Right renal pelvis (tissue), 4 donors: ENCODE data around the gene CDON. TPM values are rescaled to one million over a fixed set of nuclear protein-coding genes. Genes with fewer than 3 reads are reported as not detected.
"Not testable (repeated sequence)": the region's sequence is repeated elsewhere in the genome, so short reads cannot be mapped to it uniquely, and the experiment has no call there.

Experiments
- DNase-seq, 4 donors: peaks; one replicate each; pipeline ENCODE4 v3.0.0-alpha.2; 2013; ENCODE audit warnings: low read depth in 4 of 4, low spot score in 3 of 4, missing footprints in 1 of 4
- polyA plus RNA-seq, 4 donors: library from polyadenylated mRNA; unstranded; fragments of 120-200 nt; gene quantifications; one replicate each; pipeline ENCODE4 v1.2.1, GENCODE V29; 2013; ENCODE audit not compliant: insufficient read length in 4 of 4

The CDON gene
- polyA plus RNA-seq, 4 donors, result 25.3 to 27.7 (median 26.2) TPM

DNA sequence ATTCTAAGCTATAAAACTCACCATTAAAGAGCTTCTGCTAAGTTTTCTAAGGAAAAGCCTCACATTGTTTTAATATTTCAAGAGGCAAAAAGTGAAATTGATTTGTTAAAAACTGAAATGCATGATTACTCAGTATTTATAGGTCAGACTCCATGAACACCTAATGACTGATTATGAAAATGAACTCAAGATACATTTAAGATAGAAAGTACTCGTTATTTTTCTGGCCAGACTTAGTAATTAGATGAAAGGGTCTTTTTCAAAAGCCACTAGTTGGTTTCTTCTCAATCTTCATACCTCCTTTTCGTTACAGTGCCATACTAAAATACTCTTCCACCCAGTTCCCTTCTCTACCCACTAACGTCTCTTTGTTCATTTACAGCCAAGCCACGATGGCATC, 60.5 kb downstream of the CDON start:
- DNase-seq, result no peak

DNA sequence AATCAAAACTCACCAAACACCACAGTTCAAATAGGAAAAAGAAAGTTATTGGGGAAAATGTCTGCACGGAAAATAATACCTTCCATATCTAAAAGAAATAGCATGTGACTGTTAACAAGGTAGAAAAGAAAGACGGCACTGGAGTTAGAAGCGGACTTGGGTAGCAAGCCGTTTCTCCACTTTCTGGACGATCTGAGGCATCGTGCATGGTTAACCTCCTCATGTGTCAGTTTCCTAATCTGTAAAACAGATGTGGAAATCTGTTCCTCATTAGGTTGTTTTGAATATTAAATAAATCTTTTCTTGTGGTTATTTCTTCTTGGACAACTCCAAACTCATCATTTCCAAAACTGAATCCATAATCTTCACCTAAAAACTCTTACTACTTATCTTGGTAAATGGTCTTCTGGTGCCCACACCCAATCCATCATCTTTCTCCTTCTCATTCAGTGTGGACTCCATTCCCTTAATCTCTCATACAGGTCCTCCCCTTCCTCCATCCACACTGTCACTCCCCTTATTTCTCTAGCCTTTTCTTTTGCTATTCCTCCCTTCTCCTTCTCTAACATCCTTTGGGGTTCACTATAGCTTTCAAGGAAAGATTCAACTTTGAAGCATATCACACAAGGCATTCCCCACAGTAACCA, 63.3 kb downstream of the CDON start:
- DNase-seq, result no peak

DNA sequence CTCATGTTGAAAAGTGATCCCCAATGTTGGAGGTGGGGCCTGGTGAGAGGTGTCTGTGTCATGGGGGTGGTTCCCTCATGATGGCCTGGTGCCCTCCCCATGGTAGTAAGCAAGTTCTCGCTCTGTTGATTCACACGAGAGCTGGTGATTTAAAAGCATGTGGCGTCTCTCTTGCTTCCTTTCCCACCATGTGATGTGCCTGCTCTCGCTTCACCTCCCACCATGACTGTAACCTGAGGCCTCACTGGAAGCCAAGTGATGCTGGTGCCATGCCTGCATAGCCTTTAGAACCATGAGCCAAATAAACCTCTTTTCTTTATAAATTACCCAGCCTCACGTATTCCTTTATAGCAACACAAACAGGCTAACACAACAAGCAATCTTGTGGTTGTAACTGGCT, 64.4 kb downstream of the CDON start:
- DNase-seq, result no peak

DNA sequence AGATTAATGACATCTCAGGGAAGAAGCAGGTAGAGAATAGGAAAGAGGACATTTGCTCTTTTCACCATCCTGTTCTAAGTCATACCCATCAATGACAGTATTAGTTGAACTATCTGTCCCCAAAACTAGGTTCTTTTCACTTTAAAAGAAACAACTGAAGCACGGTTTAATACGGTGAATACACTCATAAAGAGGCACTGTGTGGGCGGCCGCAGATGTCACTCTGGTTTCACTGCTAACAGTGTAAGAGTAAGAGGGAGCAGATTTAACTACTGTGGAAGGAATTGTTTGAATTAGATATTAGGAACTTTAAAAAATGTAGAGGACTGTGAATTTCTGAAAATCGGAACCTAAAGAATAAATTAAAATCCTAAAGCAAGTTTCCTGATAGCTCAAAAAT, 67.4 kb downstream of the CDON start:
- DNase-seq, result no peak

DNA sequence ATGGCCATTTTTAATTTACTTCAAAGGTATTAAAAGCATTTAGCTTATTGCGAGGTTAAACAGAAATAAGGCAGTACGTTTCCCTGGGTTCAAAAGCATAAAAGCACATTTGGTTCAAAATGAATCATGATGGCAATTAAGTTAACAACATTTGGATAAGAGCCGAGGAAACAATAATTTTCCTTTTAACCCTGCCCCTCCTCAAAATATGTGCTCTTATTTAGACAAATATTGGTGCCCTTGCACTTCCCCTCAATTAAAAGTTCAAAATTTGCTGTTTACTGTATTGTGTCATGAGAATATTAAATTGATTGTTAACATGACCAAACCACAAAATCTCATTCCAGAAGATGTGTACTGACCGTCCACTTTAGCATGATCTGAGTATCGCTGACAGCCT, 68.2 kb downstream of the CDON start:
- peak in 2 of 4 donors; percentile 12 to 33 for DNase-seq

DNA sequence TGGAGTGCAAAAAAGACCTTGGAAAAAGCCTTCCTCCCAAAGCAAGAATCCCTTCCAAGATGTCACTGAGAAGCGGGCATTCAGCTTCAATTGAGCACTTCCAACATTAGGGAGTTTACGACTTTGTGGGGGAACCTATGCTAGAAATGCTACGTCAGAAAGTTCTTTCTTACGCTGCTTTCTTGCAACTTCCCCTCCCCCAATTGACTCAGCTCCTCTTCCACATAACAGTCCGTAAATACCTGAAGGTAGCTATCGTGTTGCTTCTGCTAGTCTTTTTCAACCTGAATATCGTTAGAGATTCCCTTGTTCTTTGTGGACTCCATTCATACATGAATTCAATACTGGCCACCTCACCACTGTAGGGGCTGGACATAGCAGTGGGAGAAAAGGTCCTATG, 69.8 kb downstream of the CDON start:
- DNase-seq, result no peak

DNA sequence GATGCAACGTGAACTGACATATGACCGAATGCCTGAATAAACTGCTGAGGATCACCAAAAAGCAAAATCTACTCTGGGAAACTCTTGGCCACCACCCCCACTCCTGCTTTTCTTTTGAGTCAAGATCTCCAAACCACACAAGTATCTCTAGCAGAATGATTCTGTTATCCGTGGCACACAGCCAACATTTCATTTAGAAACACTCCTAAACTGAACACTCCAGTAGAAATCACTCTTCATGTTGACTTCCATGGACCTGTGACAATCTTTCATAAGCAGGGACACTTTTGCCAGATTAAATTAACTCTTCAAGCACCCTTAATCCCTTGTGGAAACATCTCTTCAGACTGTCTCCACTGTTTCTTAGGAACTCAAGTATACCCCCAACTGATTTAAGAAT, 72.4 kb downstream of the CDON start:
- no peak for DNase-seq

DNA sequence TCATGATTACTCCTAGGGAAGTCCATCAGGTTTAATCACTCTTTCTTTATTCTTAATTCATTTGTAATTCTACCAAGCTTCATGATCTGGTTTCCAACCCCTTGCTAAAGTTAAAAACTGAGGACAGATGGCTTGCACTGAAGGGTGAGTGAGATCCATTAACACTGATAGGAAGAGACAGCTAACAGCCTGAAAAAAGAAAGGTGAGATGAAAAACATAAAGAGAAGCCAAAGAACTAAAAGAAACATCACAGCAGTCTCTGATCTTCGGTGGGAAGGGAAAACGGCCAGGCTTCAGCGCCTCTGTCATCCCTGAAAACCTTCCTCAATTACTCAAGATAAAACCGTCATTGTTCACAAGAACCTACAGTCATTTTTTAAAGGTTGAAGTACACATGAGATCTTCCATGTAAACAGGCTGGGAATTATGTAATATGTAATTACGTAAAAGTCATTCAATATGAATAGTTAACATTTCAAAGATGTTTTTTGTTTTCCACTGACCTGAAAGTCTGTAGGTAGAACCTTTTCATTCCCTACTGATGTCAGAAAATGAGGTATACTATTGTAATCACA, 75.5 kb downstream of the CDON start:
- DNase-seq, result no peak

DNA sequence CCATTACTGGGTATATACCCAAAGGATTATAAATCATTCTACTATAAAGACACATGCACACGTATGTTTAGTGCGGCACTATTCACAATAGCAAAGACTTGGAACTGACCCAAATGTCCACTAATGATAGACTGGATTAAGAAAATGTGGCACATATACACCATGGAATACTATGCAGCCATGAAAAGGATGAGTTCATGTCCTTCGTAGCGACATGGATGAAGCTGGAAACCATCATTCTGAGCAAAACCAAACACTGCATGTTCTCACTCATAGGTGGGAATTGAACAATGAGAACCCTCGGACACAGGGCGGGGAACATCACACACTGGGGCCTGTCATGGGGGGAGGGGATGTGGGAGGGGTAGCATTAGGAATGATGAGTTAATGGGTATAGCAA, 76.7 kb downstream of the CDON start:
- DNase-seq, result not testable (repeated sequence)

DNA sequence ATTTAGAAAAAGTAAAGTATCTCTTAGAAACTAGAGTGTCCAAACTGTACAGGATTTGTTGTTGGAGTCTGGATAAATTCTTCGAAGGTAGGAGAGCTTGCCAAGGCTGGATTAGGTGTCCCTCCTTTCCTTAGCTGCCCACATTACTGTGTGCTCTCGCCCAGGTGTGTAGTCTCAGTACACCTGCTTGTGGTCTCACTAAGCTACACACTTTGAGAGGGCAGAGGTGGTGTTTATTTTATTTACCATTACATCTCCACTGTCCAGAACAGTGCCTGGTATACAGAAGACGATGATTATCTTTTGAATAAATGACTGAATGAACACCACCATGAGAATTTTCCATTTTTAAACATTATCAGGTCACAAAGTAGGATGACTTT, 80.3 kb downstream of the CDON start:
- DNase-seq, result no peak

DNA sequence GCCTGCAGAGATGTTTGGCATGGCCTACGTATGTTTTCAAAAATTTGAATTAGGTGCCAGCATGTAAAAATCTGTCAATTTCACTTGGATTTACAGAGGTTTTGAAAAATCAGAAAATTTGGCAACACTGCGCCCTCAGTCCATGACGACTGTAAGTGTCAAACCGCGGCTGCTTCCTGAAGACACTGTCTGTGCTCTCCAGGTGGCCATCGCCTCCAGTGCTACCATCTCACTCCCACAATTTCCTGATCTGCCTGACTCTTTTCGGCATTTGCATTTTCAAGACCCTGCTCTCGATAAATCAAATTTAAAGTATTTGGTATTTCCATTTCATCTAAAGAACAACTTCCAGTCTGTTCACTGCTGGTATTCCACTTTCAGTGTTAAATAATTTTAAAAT, 82.2 kb downstream of the CDON start:
- no peak for DNase-seq

DNA sequence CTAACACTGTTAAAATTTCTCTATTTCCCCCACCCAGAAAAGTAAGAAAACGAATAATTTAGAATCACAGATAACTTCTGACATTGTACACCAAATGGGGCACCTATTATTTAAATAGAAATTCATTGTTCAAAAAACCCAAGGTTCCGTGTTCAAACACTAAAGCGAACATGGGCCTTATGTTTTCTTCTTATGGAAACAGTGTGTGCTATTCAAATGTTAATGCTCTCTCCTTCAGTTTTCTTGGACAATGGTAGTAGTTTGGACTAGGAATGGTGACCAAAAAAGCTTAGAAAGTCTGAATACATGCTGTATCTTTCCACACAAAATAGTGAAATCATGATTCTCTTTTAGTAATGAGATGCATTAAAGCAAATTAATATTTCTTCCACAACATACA, 83.2 kb downstream of the CDON start:
- DNase-seq, result no peak

DNA sequence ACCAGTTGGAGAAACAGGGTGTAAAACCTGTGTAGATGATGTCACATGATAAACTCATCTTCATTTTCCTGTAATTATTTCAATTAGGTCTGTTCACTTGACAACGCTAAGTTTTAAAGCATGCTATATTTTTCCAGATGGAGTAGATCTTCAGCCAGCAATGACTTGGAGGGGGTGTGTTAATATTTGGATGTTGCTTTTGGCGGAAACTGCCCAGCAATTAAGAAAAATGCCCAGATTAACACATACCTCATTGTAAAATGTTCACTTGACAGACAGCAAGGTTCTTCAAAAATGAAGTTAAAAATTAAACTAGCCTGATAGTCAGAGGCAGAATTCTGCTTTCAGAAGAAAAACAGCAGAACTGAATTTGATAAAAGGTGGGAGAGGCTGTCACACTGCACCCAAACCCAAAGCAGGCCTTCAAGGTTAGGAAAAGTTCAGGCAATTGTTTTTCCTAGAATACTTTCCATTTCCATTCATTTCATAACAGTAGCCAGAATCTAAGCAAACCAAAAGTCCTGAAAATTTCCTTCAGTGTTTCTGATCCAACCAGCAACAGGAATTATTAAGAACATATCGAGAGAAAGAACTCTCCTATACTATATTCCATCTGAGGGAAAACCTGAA, 83.8 kb downstream of the CDON start:
- DNase-seq, result no peak

DNA sequence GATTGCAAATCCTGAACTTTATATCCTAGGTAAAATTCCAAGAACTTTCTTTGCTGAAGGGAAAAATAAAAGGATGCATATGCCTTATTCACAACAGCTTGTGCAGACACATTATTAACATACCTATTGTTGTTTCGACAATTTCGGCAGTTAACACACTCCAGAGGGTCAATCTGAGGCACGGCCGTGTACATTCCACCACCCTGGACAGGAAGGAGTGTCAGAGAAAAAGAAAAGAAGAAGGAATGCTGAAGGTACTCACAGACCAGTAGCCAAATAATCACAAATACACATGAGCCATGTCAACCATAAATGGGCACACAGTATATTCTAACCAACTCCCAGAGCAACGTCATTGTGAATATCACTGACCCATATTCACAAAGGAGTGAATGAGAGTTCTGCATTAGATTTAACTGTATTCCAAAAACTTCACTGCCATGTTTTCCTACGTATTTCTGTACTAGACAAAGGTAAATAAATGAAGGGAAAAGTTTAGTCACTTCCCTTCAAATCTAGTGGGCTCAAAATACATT, 84.4 kb downstream of the CDON start:
- DNase-seq, result no peak

DNA sequence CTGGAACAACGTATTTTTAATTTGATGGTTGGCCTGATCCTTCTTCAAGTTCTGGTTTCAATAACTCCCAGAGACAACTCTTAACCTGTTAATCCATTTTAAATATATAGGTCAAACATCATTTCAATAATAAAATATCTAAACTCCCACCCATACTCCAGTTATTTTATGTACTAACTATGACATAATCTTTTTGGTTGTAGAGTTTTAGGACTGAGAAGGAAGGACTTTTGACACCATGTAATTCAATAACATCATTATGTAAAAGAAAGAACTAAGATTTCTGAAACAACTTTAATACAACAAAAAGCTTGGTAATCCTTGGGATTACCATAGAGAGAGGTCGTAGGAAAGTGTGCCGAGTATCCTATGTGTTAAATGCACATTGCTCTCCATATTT, 85.3 kb downstream of the CDON start:
- DNase-seq, result no peak

DNA sequence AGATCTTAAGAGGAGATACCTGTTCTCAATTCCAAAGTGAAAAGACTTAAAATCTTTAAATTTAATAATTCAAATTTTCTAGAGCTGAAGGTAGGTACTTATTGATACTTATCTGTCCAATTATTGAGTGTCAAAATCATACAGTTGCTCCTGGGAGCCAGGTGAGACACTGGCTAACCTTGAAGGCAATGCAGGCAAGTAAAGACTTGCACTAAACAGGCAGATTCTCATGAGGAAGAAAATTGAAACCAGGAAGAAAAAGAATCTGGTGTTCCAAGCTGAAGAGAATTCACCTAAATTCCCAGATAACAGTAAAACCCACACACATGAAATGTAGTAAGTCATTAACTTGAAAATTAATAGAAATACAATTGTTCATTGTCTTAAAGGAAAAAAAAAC, 86.5 kb downstream of the CDON start:
- no peak for DNase-seq

DNA sequence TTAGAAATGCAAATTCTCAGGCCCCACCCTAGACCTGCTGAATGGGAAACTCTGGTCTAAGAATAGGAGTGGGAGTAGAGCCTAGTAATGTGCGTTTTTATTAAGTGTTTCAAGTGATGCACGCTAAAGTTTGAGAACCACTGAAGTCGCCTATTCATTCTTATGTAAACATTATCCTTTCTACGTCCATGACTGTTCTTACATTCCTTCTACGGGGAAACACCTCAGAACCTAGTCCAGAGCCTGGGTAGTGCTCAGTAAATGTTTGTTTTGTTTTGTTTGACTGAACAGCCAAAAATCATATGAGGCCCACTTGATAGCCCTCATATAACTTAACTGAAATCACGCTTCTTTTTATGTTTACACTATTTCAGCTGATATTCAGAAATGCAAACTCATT, 87.0 kb downstream of the CDON start:
- DNase-seq, result no peak

DNA sequence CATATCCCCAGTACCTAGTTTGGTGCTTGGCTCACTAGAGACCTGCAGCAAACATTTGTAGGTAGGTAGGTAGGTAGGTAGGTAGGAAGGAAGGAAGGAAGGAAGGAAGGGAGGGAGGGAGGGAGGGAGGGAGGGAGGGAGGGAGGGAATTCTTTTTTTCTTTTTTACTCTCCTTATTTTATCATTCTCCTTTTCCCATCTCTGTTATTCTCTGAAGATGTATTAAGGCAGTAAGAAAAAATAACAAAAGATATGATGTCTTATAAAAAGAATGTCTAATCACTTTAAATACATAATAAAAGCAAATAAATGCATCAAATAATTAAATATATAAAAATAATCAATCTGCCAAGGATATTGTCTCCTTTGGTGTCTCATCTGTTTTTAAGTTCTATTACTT, 88.4 kb downstream of the CDON start:
- no peak for DNase-seq

DNA sequence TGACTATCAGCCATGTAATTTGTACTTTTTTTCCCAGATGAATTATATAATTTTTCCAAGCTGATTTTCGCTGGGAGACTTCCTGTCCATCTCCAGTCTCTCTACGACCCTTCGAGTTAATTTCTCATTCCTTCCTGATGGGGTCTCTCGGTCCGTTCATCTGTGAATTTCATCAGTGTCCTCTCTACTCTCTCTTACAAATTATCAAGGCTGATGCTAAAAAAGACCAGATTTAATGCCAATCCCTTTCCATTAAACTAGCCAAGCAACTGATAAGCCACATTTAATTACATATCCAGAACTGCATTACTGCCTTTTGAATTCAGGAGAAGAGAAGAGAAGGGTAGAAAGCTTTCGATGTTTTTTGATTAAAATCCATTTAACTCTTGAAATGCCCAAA, 91.0 kb downstream of the CDON start:
- no peak for DNase-seq

DNA sequence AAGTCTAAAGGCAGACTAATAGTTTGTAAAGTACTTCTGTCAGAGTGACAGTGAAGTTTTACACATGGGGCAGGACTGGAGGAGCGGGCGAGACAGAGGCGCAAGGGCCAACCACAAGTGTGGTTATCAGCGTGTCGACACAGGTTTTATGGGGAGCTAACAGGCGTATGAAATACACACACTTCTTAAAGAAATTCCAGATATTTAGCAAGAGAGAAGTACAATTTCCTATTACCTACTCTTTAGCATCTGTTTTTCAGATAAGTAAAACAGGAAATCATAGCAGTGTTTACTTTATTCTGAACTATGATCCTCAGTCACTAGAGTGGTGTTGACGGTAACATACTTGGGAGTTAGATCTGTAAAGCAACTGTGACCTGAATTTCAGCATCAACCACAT, 94.3 kb downstream of the CDON start:
- DNase-seq, result no peak

DNA sequence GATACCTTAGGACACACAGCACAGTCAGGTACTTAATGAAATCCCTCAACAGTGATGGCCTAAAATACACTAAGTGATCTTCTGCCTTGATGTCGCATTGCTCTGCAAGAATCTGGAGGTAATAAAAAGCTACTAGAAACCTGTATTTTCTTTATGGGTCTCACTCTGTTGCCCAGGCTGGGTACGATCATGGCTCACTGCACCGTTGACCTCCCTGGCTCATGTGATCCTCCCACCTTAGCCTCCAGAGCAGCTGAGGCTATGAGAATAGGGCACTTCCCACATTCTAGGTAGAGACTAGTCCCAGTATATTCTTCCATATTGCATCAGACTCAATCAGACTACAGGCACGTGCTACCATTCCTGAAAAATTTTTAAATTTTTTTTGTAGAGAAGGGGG, 95.2 kb downstream of the CDON start:
- no peak for DNase-seq

DNA sequence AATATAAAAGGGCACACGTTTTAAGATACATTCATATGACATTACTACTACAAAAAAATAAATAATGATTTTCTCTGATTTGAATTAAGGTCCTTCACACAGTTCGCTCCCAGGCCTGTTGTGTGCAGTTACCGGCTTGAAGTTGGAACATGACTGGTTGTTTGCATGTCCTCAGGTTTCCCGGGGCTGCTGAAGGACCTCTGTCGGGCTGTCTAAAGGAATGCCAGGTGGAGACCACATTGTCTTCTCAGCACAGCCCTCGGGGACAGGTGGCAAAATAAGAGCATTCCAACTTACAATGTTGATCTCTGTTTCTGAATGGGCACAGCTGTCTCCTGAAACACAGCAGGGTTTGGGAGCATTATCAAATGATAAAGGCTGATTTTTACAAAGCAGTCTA, 101.9 kb downstream of the CDON start:
- no peak for DNase-seq
